ENCODE results near the gene TTLL11. TPM values are rescaled to one million over a fixed set of nuclear protein-coding genes. Genes with fewer than 3 reads are reported as not detected.

Gene TTLL11
- total RNA-seq, 1 experiment from 2014 or later = 13.6 TPM

- no peak overlapping the region for H3K27ac Mint-ChIP-seq (ENCODE audit: low read depth, unreplicated experiment)
- H3K9me3 Mint-ChIP-seq (ENCODE audit: unreplicated experiment) = no peaks in the 10 kb centered on the region
- ChIA-PET POLR2A (no interaction called here), CTCF (interaction anchor here (0.7 to 1.1 kb wide), 2 partner anchors 57 to 73 kb away, joined by 3 read pairs; no protein-coding TSS in a partner anchor)
- TF ChIP-seq CTCF (IDR thresholded peaks at IDR 0.05; ENCODE audit: unreplicated experiment) = no peak
- H3K4me1 Mint-ChIP-seq (ENCODE audit: insufficient read depth, unreplicated experiment) = no peaks in the 10 kb centered on the region
- no peaks in the 10 kb centered on the region for H3K27me3 Mint-ChIP-seq (ENCODE audit: insufficient read depth, unreplicated experiment)
- H3K36me3 Mint-ChIP-seq (ENCODE audit: insufficient read depth, unreplicated experiment) = peaks cover 6% of the 10 kb centered on the region
- DNase-seq (ENCODE audit: unreplicated experiment) = no peak
- intact Hi-C loops (cut with micrococcal nuclease) = no loop called here
- no TSS peak for BruUV-seq (replicated peaks)
- no peak overlapping the region for H3K4me3 Mint-ChIP-seq (ENCODE audit: unreplicated experiment)
Observed at GRCh38 chr9:121927636-121928035, 165.5 kb downstream of the TTLL11 start.

GRCh38 chr9:121927081-121927480 lies 166.0 kb downstream of the TTLL11 start:
- H3K36me3 Mint-ChIP-seq (ENCODE audit: insufficient read depth, unreplicated experiment) = peaks cover 4% of the 10 kb centered on the region
- ChIA-PET POLR2A (no interaction called here), CTCF (interaction anchor here (0.7 to 1.1 kb wide), 2 partner anchors 58 to 72 kb away, joined by 3 read pairs; no protein-coding TSS in a partner anchor)
- intact Hi-C loops (cut with micrococcal nuclease) = no loop called here
- no peak overlapping the region for H3K27ac Mint-ChIP-seq (ENCODE audit: low read depth, unreplicated experiment)
- TF ChIP-seq CTCF (IDR thresholded peaks at IDR 0.05; ENCODE audit: unreplicated experiment) = no peak
- H3K4me1 Mint-ChIP-seq (ENCODE audit: insufficient read depth, unreplicated experiment) = no peaks in the 10 kb centered on the region
- H3K9me3 Mint-ChIP-seq (ENCODE audit: unreplicated experiment) = no peaks in the 10 kb centered on the region
- H3K4me3 Mint-ChIP-seq (ENCODE audit: unreplicated experiment) = no peak overlapping the region
- DNase-seq (ENCODE audit: unreplicated experiment) = no peak
- no TSS peak for BruUV-seq (replicated peaks)
- H3K27me3 Mint-ChIP-seq (ENCODE audit: insufficient read depth, unreplicated experiment) = no peaks in the 10 kb centered on the region

GRCh38 chr9:121926351-121926801 lies 166.7 kb downstream of the TTLL11 start:
- H3K9me3 Mint-ChIP-seq (ENCODE audit: unreplicated experiment) = no peaks in the 10 kb centered on the region
- intact Hi-C loops (cut with micrococcal nuclease) = no loop called here
- H3K27me3 Mint-ChIP-seq (ENCODE audit: insufficient read depth, unreplicated experiment) = no peaks in the 10 kb centered on the region
- H3K36me3 Mint-ChIP-seq (ENCODE audit: insufficient read depth, unreplicated experiment) = no peaks in the 10 kb centered on the region
- BruUV-seq (replicated peaks) = no TSS peak
- no peak for DNase-seq (ENCODE audit: unreplicated experiment)
- ChIA-PET POLR2A (no interaction called here), CTCF (interaction anchor here (1.1 kb wide), 1 partner anchor 58 kb away, joined by 3 read pairs; no protein-coding TSS in a partner anchor)
- no peaks in the 10 kb centered on the region for H3K4me1 Mint-ChIP-seq (ENCODE audit: insufficient read depth, unreplicated experiment)
- H3K4me3 Mint-ChIP-seq (ENCODE audit: unreplicated experiment) = no peak overlapping the region
- no peak for TF ChIP-seq CTCF (IDR thresholded peaks at IDR 0.05; ENCODE audit: unreplicated experiment)
- H3K27ac Mint-ChIP-seq (ENCODE audit: low read depth, unreplicated experiment) = no peak overlapping the region

- TF ChIP-seq CTCF (IDR thresholded peaks at IDR 0.05; ENCODE audit: unreplicated experiment) = no peak
- no TSS peak for BruUV-seq (replicated peaks)
- Mint-ChIP-seq H3K27me3 (ENCODE audit: insufficient read depth, unreplicated experiment) (no peaks in the 10 kb centered on the region), H3K4me3 (ENCODE audit: unreplicated experiment) (no peak overlapping the region), H3K4me1 (ENCODE audit: insufficient read depth, unreplicated experiment) (no peaks in the 10 kb centered on the region), H3K27ac (ENCODE audit: low read depth, unreplicated experiment) (no peak overlapping the region), H3K9me3 (ENCODE audit: unreplicated experiment) (no peaks in the 10 kb centered on the region), H3K36me3 (ENCODE audit: insufficient read depth, unreplicated experiment) (no peaks in the 10 kb centered on the region)
- DNase-seq (ENCODE audit: unreplicated experiment) = no peak
- intact Hi-C loops (cut with micrococcal nuclease) = no loop called here
- ChIA-PET POLR2A (no interaction called here), CTCF (no interaction called here)
Observed at GRCh38 chr9:121925935-121926334, 167.2 kb downstream of the TTLL11 start.
